ENCODE results near the gene ACSL1.

- TF ChIP-seq EZH2phosphoT487 (IDR thresholded peaks at IDR 0.05; ENCODE audit: low read depth) (no peak), CTCF (IDR thresholded peaks at IDR 0.05; ENCODE audit: low read depth, low read length) (no peak)
Measured at GRCh38 chr4:184722798-184723197, 103.0 kb downstream of the ACSL1 start.

Measured in OCI-LY3 (cell line).